ENCODE results near the gene VPS4A. TPM values are rescaled to one million over a fixed set of nuclear protein-coding genes. Genes with fewer than 3 reads are reported as not detected.

VPS4A gene
- total and polyA plus RNA-seq, 2 of the 4 experiments (the other 2 are of a cell fraction) = 23.3 to 25.2 TPM

- Histone ChIP-seq H2AK9ac (replicated peaks; ENCODE audit: low read depth, low read length, poor library complexity) (no peak overlapping the region), H2AFZ (replicated peaks; ENCODE audit: low read length, poor library complexity) (no peak overlapping the region), H4K20me1 (ENCODE audit: insufficient read depth, low read length) (peaks cover 44% of the 10 kb centered on the region), H3K14ac (replicated peaks; ENCODE audit: low read depth, low read length) (no peak overlapping the region), H4K91ac (ENCODE audit: insufficient read depth, low read depth, low read length) (no peak overlapping the region), H3K36me3 (ENCODE audit: control insufficient read depth, insufficient read depth, low read length) (peaks cover 80% of the 10 kb centered on the region), H3K27me3 (ENCODE audit: control insufficient read depth, insufficient read depth, low read length) (no peaks in the 10 kb centered on the region), H2BK20ac (ENCODE audit: low read depth, low read length) (no peak overlapping the region), H2BK5ac (ENCODE audit: low read depth, low read length, poor library complexity, severe bottlenecking) (no peak overlapping the region), H2AK5ac (ENCODE audit: low read depth, low read length) (no peak overlapping the region), H2BK15ac (ENCODE audit: low read depth, low read length) (no peak overlapping the region), H3K18ac (ENCODE audit: low read depth, low read length) (no peak overlapping the region), H3K27ac (ENCODE audit: insufficient read depth, low read length) (no peak overlapping the region), H3K79me1 (ENCODE audit: low read depth in 1 of 2, low read length in 2 of 2) (peaks cover 37 to 82% of the 10 kb centered on the region in 2 experiments), H3K9me3 (ENCODE audit: control insufficient read depth, insufficient read depth, low read length) (no peaks in the 10 kb centered on the region), H4K8ac (ENCODE audit: low read depth in 2 of 2, low read length in 2 of 2) (no peak overlapping the region), H2BK120ac (ENCODE audit: low read depth, low read length) (no peak overlapping the region), H3K56ac (ENCODE audit: extremely low read depth, insufficient read depth, low read length) (no peak overlapping the region), H4K5ac (ENCODE audit: low read depth, low read length) (no peak overlapping the region), H3K4me3 (ENCODE audit: insufficient read depth, low read depth, low read length) (no peak overlapping the region), H3K9me1 (ENCODE audit: insufficient read depth, low read length) (peaks cover 3% of the 10 kb centered on the region; the same call in 1 of the 2 replicates), H3K4me2 (ENCODE audit: low read depth, low read length) (no peak overlapping the region), H3K4ac (ENCODE audit: low read depth, low read length) (no peak overlapping the region), H3K9ac (ENCODE audit: low read depth, low read length) (no peak overlapping the region), H3K23ac (ENCODE audit: low read depth, low read length) (no peak overlapping the region), H3K4me1 (ENCODE audit: control insufficient read depth, insufficient read depth, low read length) (no peaks in the 10 kb centered on the region)
- intact Hi-C loops (cut with micrococcal nuclease) = no loop called here
- dilution Hi-C loops (cut with HindIII; ENCODE audit: low sequenced_read_pairs, unreplicated experiment) = no loop called here
- TF ChIP-seq CEBPB (IDR thresholded peaks at IDR 0.05; ENCODE audit: low read depth, low read length) (no peak), FOS (IDR thresholded peaks at IDR 0.05; ENCODE audit: low read depth, low read length) (no peak), RAD21 (IDR thresholded peaks at IDR 0.05; ENCODE audit: low read length) (no peak), CHD1 (IDR thresholded peaks at IDR 0.05; ENCODE audit: low read depth, low read length) (no peak), RCOR1 (IDR thresholded peaks at IDR 0.05; ENCODE audit: insufficient replicate concordance, low read length) (no peak), ELK1 (IDR thresholded peaks at IDR 0.05; ENCODE audit: borderline replicate concordance, low read depth, low read length) (no peak), SMC3 (IDR thresholded peaks at IDR 0.05; ENCODE audit: low read depth, low read length) (no peak), BHLHE40 (IDR thresholded peaks at IDR 0.05; ENCODE audit: low read depth, low read length) (no peak), MXI1 (IDR thresholded peaks at IDR 0.05; ENCODE audit: borderline replicate concordance, low read depth, low read length) (no peak)
- TF ChIP-seq, protein P1, sequence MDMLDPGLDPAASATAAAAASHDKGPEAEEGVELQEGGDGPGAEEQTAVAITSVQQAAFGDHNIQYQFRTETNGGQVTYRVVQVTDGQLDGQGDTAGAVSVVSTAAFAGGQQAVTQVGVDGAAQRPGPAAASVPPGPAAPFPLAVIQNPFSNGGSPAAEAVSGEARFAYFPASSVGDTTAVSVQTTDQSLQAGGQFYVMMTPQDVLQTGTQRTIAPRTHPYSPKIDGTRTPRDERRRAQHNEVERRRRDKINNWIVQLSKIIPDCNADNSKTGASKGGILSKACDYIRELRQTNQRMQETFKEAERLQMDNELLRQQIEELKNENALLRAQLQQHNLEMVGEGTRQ (IDR thresholded peaks at IDR 0.05; ENCODE audit: low read depth, low read length) = no peak
- BruUV-seq (replicated peaks) = no TSS peak
- DNase-seq (no peak), ATAC-seq (ENCODE audit: low read depth) (no peak)
- ChIA-PET CTCF (no interaction called here), POLR2A (ENCODE audit: unreplicated experiment) (no interaction called here)
- 100% methylated on average over 12 of the region's 30 CpGs; no CpG with 5 or more reads in 1 of the 2 experiments for WGBS, 2 experiments (ENCODE audit: extremely low coverage in 2 of 2, insufficient read length in 1 of 2)
- in situ Hi-C loops (cut with MboI; ENCODE audit: low sequenced_read_pairs) = no loop called here
Measured at GRCh38 chr16:69318177-69318910, 7.2 kb downstream of the VPS4A start.

Measured in IMR-90 (cell line).